Ascending aorta (tissue), 2 donors: Measurements from ENCODE around the gene NHEJ1. TPM values are rescaled to one million over a fixed set of nuclear protein-coding genes. Genes with fewer than 3 reads are reported as not detected.

Experiments used
- DNase-seq, 2 donors: peaks; one replicate each; pipeline ENCODE4 v3.0.0-alpha.2; 2019; ENCODE audit warnings: low spot score in 2 of 2
- H3K27ac ChIP-seq, 2 donors: fragments of 200-600 bp; sonication (generic); one replicate each; pipeline ENCODE4 v1.5.1; 2016 to 2017; ENCODE audit warnings: mild to moderate bottlenecking in 1 of 2
- H3K27me3 ChIP-seq: fragments of 200-600 bp; sonication (generic); one replicate; pipeline ENCODE4 v1.5.1; 2017
- H3K36me3 ChIP-seq, 2 donors: fragments of 200-600 bp; sonication (generic); one replicate each; pipeline ENCODE4 v1.5.1; 2016
- H3K4me1 ChIP-seq, 2 donors: fragments of 200-600 bp; sonication (generic); one replicate each; pipeline ENCODE4 v1.5.1; 2016 to 2017; ENCODE audit warnings: mild to moderate bottlenecking in 1 of 2
- H3K4me3 ChIP-seq, 2 donors: fragments of 200-600 bp; sonication (generic); one replicate each; pipeline ENCODE4 v1.5.1; 2016 to 2017; ENCODE audit warnings: mild to moderate bottlenecking in 1 of 2
- H3K9me3 ChIP-seq, 2 donors: fragments of 200-600 bp; sonication (generic); one replicate each; pipeline ENCODE4 v1.5.1; 2016
- intact Hi-C: fragments of 100-400 bp; cut with DNase I; formaldehyde crosslinking; loops from one replicate; pipeline ENCODE4 v1.15.1; 2023
- total RNA-seq: library from RNA; depleted of rRNA; stranded (reverse); fragments of >200 nt; gene quantifications from one replicate; pipeline ENCODE4 v1.1.0, GENCODE V29; 2016
- TF ChIP-seq, protein P1 (sequence below), 3 experiments: fragments of 200-600 bp in 2 of 3; fragments of 450-650 bp in 1 of 3; sonication (generic) in 2 of 3; IDR thresholded peaks; one replicate each; pipeline ENCODE4 v1.5.1; 2016 to 2019; ENCODE audit warnings: antibody characterized with exemption in 3 of 3, mild to moderate bottlenecking in 1 of 3, moderate library complexity in 1 of 3

The NHEJ1 gene
- total RNA-seq, 1 donor from 2014 or later, result 21.6 TPM

DNA sequence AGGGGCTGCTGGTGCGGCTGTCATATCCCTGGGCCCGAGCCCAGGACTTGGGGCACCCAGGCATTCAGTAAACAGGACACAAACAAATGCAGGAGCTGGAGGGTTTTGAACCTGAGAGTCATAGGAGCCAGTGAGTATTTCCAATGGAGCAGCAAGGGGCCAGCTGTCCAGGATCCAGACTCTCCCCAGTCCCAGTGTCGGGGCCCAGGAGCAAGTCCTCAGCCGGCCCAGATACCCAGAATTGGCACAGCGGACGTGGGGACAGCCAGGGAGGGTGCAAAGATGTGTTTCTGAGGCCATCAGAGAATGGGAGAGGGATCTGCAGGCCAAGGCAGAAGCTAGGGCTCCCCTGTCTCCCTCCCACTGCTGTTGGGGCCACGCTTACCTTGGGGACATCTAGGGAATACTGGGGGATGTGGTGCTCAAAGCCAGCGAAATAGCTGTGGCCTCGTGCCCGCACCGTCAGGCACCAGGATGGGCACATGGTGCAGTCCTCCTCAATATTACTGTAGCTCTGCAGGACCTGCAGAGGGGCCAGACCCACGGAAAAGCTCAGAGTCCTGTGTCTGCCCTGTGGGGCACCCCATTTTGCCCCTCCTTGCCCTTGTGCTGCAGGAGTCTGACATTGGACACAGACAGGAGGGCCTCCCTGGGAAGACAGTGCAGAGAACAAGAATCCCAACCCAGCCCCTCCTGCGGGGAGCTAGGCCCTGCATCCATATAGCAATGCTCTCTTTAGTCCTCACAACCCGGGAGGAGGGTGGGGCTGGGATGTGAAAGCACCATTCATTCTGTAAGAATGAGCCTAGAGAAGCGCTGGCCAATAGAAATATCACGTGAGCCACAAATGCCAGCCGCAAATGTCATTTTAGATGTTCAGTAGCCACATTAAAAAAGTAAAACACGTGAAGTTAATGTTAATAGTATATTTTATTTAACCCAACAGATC, 134.7 kb downstream of the NHEJ1 start:
- Histone ChIP-seq H3K27ac (no peak overlapping the region), H3K27me3 (no peaks in the 10 kb centered on the region), H3K36me3 (no peaks in the 10 kb centered on the region), H3K9me3 (no peaks in the 10 kb centered on the region), H3K4me1 (no peaks in the 10 kb centered on the region), H3K4me3 (no peak overlapping the region)
- intact Hi-C loops, result no loop called here
- DNase-seq, result no peak
- TF ChIP-seq, protein P1, sequence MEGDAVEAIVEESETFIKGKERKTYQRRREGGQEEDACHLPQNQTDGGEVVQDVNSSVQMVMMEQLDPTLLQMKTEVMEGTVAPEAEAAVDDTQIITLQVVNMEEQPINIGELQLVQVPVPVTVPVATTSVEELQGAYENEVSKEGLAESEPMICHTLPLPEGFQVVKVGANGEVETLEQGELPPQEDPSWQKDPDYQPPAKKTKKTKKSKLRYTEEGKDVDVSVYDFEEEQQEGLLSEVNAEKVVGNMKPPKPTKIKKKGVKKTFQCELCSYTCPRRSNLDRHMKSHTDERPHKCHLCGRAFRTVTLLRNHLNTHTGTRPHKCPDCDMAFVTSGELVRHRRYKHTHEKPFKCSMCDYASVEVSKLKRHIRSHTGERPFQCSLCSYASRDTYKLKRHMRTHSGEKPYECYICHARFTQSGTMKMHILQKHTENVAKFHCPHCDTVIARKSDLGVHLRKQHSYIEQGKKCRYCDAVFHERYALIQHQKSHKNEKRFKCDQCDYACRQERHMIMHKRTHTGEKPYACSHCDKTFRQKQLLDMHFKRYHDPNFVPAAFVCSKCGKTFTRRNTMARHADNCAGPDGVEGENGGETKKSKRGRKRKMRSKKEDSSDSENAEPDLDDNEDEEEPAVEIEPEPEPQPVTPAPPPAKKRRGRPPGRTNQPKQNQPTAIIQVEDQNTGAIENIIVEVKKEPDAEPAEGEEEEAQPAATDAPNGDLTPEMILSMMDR (IDR thresholded peaks at IDR 0.05), result no peak

Other genes with a start within 250 kb of the NHEJ1 start
- gene CDK5R2, start 201.1 kb downstream of the NHEJ1 start, total RNA-seq, result not detected
- gene FEV, start 175.6 kb downstream of the NHEJ1 start, total RNA-seq, result not detected
- not detected for gene CRYBA2, start 167.4 kb downstream of the NHEJ1 start, total RNA-seq
- not detected for gene CFAP65, start 119.3 kb downstream of the NHEJ1 start, total RNA-seq
- gene IHH, start 99.9 kb downstream of the NHEJ1 start, total RNA-seq, result not detected
- gene SLC23A3, start 9.2 kb upstream of the NHEJ1 start, total RNA-seq, result 14.2 TPM
- 49.4 TPM for gene CNPPD1, start 16.1 kb upstream of the NHEJ1 start, total RNA-seq
- gene RETREG2, start 17.5 kb upstream of the NHEJ1 start, total RNA-seq, result 83.5 TPM
- 225 TPM for gene ZFAND2B, start 46.0 kb upstream of the NHEJ1 start, total RNA-seq
- gene ABCB6, start 58.1 kb upstream of the NHEJ1 start, total RNA-seq, result 17.9 TPM
- 135 TPM for gene ATG9A, start 68.8 kb upstream of the NHEJ1 start, total RNA-seq
- 53.1 TPM for gene ANKZF1, start 69.0 kb upstream of the NHEJ1 start, total RNA-seq
- 1.8 TPM for gene GLB1L, start 84.6 kb upstream of the NHEJ1 start, total RNA-seq
- gene STK16, start 84.7 kb upstream of the NHEJ1 start, total RNA-seq, result 15.2 TPM
- not detected for gene TUBA4B, start 92.4 kb upstream of the NHEJ1 start, total RNA-seq
- 71.1 TPM for gene TUBA4A, start 93.1 kb upstream of the NHEJ1 start, total RNA-seq
- gene DNAJB2, start 118.6 kb upstream of the NHEJ1 start, total RNA-seq, result 51.0 TPM
- gene PTPRN, start 148.6 kb upstream of the NHEJ1 start, total RNA-seq, result not detected
- gene RESP18, start 171.9 kb upstream of the NHEJ1 start, total RNA-seq, result not detected
- 113 TPM for gene DNPEP, start 227.1 kb upstream of the NHEJ1 start, total RNA-seq